CD4-positive, alpha-beta T cell treated with Interferon gamma for 1 hour (primary cell): ENCODE results near the gene THY1.
"Not testable (repeated sequence)": the region's sequence is repeated elsewhere in the genome, so short reads cannot be mapped to it uniquely, and the experiment has no call there.

Experiments
- DNase-seq: peaks from one replicate; pipeline ENCODE4 v3.0.0-alpha.2; 2020

The THY1 gene

GRCh38 chr11:119445379-119445778 is 22.4 kb upstream of the THY1 start:
- no peak for DNase-seq

DNA sequence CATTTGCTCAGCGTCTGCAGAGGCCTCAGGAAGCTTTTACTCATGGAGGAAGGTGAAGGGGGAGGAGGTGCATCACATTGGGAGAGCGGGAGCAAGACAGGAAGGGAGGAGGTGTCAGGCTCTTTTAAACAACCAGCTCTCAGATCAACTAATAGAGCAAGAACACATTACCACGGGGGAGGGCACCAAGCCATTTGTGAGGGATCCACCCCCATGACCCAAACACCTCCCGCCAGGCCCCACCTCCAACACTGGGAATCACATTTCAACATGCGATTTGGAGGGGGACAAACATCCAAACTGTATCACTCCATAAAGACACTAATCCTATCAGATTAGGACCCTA is 18.9 kb upstream of the THY1 start:
- DNase-seq: no peak

- no peak for DNase-seq
These were observed 15.6 kb upstream of the THY1 start for GRCh38 chr11:119438599-119438998.

GRCh38 chr11:119437521-119437920 is 14.5 kb upstream of the THY1 start:
- not testable (repeated sequence) for DNase-seq

DNA sequence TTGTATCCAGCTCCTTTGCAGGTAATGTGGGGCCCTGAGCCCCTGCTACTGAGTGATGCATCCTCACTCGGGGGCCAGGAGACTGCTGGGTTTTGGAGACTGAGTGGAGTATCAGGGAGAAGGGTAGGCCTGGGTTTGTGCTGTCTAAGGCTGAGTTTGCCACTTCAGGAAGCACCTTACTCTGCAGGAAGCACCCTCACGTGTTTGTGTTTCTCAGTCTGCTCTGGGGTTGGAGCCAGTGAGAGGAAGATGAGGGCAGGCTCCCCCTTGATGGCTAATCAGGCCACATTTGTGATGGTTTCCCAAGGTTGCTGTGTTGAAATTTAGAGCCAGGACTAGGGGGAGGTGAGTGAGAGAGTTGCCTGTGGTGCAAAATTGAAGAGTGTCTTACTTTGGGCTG is 13.7 kb upstream of the THY1 start:
- no peak for DNase-seq

- DNase-seq: no peak
These were observed 13.1 kb upstream of the THY1 start for GRCh38 chr11:119436093-119436492.

DNA sequence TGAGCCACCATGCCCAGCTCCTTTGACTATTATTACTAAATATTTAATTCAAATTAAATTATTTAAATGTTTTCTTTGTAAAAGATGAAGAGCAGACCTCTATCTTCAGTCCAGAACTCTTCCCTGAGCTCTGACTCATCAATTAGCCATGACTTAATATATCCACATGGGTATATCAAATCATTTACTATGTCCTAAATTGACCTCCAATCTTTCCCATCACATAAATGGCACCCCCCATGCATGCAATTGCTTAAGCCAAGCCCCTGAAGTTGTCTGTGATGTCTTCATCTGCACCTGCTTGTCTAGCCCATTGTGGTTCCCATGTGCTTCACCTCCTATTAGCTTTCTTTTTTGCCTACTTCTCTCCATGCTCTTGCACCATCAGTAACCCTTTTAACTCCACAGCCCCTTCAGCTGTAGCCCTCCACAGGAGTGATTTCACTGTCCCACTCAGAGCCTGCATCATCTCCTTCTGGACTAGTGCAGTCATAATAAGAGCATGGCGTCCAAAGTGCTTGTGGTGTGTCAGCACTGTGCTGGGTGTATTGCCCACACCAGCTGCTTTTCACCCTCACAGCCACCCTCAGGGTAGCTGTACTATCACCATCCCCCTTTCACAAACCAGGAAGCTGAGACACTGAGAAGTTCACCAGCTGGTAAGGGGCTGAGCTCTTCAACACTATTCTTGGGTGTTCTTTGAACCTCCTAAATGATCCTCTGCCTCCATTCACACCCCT is 11.8 kb upstream of the THY1 start:
- DNase-seq: no peak

DNA sequence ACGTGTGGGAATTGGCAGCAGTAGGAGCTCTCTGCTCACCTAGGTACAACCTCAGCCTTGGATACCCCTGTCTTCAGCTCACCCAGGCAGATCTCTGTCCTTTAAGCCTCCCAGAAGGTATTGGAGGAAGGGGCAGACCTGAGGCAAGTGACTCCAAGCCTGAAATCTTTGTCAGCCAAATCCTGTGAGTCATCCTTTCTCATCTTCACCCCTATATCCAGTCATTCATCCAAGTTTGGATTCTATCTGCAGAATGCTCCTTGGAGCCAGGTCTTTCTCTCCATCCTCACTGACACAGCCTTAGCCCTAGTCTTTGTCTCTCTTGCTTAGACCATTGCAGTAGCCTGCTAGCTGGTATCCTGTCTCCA is 10.4 kb upstream of the THY1 start:
- DNase-seq: no peak

DNA sequence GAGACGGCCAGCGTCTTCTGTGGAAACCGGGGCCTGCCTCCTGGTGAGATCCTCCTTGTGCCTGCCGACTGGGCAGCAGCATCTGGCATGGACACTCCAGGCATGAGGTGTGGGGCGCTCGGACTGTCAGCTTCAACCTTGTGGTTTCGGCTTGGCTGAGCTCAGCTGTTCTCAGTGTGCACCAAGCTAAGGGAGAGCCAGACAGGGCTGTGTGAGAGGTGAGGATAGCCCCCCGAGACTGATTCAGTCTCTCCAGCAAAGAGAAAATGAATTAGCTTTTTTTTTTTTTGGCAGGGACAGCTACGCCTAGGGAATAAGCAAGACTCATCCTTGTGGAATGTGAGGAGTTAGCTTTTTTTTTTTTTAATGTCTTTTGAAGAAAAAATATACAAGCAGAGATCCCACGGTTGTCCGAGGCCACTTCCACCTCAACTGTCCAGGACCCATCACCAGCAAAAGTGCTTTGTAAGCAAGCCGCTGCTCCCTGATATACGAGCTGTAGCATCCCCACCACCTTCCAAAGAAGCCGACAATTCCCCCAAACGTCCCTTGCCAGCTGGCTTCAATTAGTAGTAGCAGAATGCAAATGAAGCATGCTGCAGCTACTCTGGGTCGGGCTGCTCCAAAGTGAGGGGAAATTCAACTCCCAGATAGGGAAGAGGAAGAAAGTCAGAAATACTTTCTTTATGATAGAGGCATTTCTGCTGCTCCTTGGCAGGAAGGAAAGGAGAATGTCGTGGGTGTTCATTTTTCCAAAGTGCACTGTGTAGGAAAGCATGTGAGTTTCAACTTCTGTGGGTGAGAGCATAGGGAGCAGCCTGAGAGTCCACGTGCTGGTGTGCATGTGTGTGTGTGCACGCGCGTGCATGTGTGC is 9.7 kb upstream of the THY1 start:
- no peak for DNase-seq

- DNase-seq: no peak
These were observed 8.6 kb upstream of the THY1 start for GRCh38 chr11:119431523-119431922.

DNA sequence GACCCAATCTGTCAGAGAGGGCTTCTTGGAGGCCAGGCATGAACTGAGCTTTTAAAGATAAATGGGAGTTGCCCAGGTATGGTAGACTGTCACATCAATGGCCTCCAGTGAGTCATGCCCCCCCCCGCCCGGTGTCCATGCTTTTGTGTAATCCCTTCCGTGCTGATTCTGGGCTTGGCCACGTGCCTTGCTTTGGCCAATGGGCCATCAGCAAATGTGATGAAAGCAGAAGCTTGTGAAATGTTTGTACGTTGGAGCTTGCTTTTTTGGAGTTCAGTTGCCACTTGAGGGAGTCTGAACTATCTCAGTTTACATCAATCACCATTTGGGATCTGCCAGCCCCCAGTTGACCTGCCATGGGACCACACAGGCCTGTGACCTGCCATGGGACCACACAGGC is 4.3 kb upstream of the THY1 start:
- DNase-seq: no peak

DNA sequence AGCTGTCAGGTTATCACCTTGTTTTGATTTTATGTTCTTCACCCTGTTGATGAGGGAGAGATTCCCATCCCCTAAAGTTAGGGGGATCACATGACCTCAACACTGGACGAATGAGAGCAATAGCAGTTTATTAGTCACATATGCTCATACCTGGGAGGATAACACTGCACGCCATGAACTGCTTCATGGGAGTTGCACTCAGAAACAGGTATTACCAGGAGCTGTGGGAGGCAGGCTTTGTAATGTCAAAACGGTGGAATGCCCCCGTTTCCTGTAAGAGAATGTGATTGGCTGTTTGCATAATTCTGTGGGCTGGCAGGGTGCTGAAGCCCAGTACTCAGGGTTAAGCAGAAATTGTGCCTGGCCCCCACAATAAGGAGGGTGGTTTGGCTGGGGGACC is 3.2 kb upstream of the THY1 start:
- DNase-seq: no peak

DNA sequence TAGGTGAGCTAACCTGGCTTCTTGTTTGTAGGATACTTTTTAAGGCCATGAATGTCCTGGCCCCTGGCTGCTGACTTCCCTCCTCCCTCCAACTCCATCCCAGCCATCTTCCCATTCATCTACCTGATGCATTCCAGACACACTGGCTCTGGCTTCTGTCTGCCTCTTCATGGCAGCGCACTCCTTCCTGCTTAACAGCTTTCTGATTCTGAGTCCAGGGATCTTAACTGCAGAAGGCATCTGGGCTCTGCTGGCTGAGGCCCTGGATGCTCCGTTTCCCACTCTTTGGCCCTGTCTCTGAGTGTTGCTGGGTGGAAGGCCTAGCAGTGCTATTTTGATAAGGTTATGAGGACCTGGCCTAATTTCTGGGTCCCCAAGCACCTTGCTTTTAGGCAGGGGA is 1.8 kb upstream of the THY1 start:
- no peak for DNase-seq

GRCh38 chr11:119424276-119424675 is 1.3 kb upstream of the THY1 start:
- no peak for DNase-seq

GRCh38 chr11:119423509-119424254 is 710 bp upstream of the THY1 start:
- DNase-seq: no peak

- DNase-seq: no peak
These were observed 797 bp downstream of the THY1 start for GRCh38 chr11:119421941-119422808.

- DNase-seq: no peak
These were observed 1.6 kb downstream of the THY1 start for GRCh38 chr11:119421351-119421750.

DNA sequence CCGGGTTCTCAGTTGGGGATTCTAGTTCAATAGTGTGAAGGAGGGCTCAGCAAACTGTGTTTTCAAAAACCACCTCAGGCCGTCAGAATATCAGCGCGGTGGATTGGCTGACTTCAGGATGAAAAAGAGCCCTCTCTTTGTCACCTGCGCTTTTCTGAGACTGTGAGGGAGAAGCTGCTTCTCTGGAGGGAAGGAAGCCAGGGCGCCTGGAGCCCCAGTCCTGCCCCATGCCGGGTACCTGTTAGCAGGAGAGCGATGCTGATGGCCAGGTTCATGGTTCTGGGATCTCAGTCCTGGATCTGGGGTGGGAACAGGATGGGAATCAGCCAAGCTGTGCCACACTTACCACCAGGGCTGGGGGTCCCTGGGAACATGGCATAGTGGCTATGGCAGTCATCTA is 2.3 kb downstream of the THY1 start:
- no peak for DNase-seq

DNA sequence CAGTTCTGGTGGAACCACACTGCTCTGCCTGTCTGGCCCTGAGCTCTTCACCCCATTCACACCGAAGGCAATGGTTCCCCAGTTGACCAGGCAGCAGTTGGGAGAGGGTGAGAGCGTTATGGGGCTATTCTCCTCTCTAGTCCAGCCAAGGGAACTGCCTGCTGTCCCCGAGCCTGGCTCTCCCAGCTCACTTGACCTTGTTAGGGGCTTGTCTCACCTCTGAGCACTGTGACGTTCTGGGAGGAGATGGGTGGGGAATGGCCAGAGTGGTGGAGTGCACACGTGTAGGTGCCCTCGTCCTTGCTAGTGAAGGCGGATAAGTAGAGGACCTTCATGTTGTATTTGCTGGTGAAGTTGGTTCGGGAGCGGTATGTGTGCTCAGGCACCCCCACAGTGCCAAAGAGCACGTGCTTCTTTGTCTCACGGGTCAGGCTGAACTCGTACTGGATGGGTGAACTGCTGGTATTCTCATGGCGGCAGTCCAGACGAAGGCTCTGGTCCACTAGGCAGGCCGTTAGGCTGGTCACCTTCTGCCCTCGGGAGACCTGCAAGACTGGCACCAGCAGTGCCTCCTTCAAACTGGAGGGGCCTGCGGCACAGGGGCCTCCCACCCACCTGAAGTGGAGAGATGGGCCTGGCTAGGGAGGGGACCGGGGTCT is 3.0 kb downstream of the THY1 start:
- no peak for DNase-seq

- no peak for DNase-seq
These were observed 3.7 kb downstream of the THY1 start for GRCh38 chr11:119419246-119419645.

- DNase-seq: no peak
These were observed 4.2 kb downstream of the THY1 start for GRCh38 chr11:119418759-119419158.
